NK-92 (cell line): ENCODE results near the gene GRB14.
"Not testable (repeated sequence)": the region's sequence is repeated elsewhere in the genome, so short reads cannot be mapped to it uniquely, and the experiment has no call there.

Source experiments
- DNase-seq: peaks from one replicate; lab custom pipeline; 2025; ENCODE audit not compliant: unreplicated experiment; lab: John Stamatoyannopoulos, UW

The GRB14 gene

DNA sequence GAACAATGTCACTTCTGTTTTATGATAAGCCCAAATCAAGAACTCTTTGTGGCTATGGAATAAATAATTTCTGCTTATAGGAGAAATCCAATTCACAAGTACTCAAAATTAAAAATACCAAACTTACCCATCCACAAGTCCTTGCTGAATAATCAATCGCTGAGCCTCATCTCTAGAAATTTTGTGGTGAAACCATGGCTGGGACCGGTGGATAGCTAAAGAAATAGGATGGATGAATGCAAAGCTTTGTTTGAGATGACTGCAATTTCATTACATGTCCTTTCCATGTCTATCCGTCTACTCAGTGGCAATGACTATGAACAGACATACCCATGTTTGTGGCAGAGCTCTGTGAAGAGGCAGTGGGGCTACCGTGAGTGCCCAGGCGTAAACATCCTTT is 124.4 kb downstream of the GRB14 start:
- no peak for DNase-seq

DNA sequence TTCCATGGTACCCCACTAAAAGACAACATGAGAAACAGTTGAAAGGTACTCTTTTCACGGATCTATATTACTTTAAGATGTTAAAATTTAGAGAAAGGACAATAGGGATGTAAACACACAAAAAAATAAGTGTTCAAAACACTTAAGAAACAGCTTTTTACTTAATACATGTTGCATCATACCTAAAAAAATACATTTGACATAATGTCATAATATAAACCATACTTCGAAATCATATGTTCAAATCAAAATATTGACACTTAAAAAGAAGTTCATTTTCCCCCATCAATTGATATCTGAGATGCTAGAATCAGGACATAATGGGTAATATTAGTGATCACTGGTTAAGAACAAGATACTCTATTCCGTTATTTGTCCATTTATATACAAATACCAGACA is 124.9 kb downstream of the GRB14 start:
- no peak for DNase-seq

DNA sequence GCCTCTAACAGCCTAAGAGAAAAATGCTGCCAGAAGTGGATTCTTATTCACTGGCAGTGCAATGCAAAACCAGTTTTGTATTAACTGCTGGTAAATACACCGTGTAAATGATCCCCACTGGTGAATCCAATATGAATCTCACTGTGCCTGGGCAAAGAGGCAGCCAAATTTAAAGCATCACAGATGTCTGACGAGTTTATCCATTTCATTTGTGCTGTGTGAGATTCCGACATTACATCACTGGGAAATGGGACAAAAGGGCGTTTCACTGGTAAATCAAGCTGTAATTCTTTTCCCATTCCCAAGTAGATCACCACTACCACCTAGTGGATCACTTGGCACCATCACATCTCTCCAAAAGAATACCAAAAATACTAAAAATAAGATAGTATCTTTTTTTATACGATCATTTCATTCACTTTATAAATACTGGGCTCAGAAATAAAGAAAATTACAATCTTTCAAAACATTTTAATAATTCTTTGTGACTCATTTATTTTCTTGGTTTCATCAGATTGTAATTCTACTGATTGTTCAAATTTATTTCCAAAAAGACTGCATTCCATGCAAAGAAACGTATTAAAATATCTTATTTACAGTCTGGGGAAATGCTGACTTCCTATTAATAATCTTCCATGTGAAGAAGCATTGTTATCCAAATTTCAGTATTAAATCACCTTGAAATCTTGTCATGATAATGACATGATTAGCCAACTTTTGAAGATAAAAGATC is 125.6 kb downstream of the GRB14 start:
- DNase-seq: no peak

DNA sequence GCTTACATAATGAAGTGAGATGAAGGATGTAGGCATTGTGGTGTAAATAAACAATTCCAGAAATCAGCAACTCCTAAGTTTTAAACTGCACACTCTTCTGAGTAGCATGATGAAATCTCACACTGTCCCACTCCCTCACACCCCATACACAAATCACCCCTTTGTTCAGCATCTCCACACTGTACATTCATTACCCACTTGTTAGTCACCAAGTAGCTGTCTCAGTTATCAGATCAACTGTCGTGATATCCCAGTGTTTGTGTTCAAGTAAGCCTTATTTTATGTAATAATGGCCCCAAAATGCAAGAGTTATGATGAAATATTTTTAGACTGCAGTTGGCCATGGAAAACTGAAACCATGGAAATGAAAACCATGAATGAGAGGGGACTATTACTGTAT is 135.7 kb downstream of the GRB14 start:
- DNase-seq: no peak

DNA sequence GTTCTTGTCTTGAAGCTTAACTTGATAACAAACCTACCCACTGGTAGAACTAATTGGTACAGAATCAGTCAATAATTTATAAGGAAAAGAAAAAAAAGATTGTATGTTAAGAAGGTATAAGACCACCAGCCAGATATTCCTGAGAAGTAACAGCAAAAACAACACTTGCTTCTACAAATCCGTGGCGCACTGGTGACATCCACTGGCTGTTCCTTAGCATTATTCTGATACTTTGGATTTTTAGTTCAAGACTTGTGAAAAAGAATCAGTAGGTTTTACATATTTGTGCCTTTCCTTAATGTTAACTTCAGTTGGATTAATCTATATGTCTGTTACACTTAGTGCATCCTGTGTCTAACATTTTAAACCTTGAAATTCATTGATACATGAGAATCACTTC is 141.8 kb downstream of the GRB14 start:
- no peak for DNase-seq

DNA sequence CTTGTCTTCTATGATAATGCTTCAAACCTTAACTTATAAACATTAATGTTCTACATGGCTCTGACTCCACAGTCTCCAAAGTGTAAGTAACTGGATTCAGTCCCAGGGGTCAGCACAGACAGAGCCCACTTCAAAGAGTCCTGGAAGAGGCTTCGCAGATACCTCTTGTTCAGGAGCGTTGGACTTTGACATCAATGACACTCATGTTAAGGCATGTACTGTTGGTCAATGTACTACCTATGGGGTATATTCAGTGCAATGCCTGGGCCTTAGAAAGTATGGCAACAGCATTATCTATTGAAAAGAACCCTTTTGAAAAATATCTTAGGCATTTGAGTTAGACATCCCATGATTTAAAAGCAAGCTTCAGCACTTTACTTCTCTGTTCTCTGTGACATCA is 143.1 kb downstream of the GRB14 start:
- no peak for DNase-seq

DNA sequence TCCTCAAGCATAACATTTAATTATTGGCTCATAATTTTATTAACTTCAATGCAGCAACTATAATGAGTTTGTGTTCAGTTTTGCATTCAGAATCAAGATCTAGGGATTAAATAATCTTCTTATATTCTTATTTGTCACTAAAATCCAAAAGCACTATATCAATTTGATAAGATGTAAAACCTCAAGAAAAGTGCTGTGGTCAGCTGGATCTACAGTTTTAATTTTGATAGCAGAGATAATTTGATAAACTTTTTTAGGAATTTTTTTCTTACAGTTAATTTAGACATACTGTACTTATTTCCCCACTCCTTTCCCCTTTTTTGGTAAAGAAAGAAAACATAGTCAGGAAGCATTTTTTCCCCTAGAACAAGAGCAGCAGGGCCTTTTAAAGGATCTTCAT is 146.4 kb downstream of the GRB14 start:
- no peak for DNase-seq

DNA sequence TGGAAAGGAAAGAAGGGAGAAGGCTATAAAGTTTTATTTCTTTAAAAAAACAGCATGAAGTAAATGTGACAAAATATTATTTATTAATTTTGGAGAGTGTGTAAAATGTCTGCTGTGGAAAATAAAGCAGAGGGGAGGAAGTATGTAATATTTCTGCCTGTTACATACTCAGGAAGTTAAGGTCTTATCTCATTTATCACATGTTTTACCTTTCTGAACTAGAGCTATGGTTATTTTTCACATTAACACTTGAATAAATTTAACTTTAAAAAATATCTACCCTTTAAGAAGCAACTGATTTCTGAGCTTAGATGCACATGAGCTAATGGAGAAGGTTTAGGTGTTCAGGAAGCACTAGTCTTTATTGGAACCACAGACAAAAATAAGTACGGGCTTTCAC is 148.3 kb downstream of the GRB14 start:
- DNase-seq: no peak

DNA sequence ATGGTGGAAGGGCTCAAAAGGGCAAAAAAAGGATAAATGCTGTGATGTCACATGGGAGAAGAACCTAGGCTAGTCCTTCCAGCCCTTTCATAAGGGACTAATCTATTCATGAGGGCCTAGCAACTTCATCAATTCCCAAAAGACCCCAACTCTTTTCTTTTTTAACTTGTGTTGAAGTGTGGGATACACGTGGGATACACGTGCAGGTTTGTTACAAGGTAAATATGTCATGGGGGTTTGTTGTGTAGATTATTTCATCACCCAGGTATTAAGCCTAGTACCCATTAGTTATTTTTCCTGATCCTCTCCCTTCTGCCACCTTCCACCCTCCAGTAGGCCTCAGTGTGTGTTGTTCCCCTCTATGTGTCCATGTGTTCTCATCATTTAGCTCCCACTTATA is 156.2 kb downstream of the GRB14 start:
- not testable (repeated sequence) for DNase-seq

DNA sequence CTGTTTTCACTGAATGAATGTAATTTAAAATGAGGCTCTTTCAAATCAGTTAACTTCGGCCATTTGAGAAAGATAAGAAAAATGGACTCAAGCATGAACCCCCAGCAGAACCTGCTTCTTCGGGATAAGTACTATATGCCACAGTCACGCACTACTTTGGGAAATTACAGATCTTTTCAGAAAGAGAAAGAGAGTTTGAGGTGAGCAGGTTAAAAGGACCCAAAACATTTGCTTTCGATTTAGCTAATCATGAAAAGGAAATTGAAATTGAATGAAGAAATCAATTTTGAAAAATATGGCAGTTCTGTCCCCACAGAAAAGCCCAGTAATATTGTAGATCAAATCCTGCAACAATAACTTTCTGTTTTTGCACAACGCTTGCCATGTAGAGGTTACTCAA is 156.9 kb downstream of the GRB14 start:
- DNase-seq: no peak

DNA sequence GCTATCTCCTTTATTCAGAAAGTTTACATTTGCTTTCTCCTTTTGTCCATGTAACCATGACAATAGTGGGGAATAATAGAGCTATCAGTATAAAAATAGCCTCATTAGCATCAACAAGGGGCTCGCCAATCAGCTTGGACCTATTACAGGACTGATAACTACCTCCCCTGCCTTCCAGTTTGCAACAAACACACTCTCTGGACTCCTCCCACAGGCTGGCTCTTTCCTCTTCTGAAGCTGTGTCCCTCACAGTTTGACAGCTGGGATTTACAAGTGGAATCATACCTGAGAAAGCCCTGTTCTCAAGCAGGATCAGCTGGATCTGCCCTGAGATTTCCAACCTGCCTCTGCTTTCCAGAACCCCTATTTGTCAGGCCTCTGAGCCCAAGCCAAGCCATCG is 162.5 kb downstream of the GRB14 start:
- DNase-seq: no peak

DNA sequence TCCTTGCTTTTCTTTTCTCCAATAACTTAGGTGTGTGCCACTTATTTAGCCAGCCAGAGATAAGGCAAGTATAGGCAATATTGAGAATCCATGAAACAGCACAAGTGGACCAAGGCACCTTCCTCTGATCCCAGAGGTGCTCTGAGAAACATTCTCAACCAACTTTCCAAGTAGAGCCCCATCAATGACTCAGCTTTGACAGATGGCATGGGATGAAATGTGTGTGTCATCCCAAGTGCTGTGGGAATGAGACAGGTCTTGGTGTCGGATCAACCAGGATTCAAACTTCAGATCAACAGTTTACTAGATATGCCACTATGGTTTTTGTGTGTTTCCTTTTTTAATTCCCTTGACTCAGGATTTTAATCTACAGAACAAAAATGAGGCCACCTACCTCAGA is 164.0 kb downstream of the GRB14 start:
- no peak for DNase-seq

DNA sequence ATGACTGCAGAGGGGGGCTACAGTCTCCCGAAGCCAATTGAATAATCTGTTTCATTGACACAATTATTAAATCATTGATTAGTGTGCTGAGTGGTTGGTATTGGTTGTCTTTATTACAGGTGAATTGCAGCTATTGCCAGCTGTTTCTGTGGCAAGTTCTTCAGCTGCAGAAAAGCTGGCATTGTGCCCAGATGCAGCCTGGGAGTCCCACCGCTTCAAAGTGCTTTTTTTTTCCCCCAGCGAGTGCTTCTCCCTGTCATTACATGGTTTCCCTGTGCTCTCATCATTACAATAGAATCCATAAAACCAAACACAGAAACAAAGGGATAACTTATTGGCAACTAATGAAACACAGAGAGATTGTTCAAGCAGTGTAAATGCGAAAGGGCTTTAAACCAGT is 164.7 kb downstream of the GRB14 start:
- DNase-seq: no peak

DNA sequence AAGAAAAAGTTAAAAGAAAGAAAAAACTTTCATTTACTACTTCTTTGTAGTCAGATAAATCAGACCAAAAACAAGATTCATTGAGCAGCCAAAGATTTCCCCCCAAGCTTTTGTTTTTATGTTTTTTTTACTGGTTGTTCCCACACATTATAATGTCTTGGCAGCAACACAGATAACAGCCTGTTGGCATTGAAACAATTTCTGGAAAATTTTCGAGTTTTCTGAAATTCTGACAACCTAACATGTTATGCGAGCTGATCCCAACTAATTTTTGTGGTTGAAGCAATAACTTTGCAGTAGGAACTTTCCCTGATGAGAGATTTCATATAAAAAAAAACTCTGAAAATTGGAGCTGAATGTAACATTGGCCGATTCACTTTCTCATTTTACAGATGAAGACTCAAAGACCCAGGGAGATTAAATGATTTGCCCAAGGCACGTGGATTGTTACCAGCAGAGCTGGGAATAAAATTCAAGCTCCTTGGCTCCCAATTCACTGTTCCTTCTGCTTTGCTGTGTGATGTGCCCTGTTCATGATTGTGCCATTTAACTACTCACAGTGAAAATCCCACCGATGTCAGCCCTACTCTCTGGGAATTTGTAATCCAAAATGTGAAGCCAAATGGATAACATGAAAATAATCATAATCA is 167.5 kb downstream of the GRB14 start:
- DNase-seq: no peak

DNA sequence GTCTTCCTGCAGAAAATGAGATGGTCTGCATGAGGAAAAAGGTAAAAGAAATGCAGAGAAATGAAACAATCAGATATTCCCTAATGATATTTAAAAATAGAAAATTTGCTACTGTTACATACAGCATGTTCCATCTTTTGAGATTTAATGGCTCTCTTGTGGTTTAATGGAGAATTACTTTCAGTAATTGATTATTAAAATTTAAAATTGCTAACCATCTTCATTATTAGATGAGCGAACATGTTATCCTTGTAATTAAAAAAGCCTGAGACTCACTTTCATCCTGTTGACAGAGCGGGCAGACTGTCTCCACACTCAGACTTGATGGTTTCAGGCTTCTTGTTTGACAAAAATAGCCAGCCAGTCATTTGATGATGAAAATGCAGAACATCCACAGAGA is 171.0 kb downstream of the GRB14 start:
- no peak for DNase-seq

DNA sequence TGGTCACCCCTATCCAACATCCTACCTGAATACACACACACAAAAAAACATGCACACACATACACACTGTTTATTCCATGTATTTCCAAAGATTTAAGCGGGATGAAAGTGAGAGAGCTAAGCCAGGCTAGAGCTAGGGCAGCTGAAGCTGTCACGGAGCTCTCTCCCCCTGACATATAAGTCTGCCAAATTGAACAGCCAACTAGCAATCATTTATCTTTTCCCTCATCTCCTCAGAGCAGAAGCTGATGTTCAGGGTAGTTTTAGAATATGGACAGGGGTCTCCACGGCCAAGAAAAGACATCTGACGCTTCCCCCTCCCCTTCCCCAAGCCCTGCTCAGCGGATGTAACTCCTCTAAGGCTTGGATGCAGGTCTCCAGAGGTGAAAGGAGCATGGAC is 171.6 kb downstream of the GRB14 start:
- DNase-seq: no peak

DNA sequence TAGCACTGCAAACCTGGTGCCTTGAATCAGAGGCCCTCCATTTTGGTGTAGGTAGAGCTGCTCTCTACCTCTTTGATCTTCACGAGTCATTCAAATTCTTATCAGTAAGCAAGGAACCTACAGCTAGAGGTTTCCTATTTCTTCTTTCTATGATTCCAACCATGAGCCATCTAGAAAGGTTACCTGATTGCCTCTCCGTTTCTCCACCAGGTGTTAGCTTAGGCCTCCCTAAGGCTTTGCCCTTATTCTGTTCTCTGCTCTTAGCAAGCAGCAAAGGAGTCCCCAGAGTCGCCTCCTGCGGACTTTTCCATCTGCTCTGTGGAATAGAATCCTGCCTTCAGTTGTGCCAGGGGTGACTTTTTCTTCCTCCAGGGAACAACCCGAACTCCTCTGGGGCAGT is 173.6 kb downstream of the GRB14 start:
- DNase-seq: no peak
